Measurements from ENCODE around the gene SIX1. TPM values are rescaled to one million over a fixed set of nuclear protein-coding genes. Genes with fewer than 3 reads are reported as not detected.

SIX1 gene
- total RNA-seq, 1 experiment from 2014 or later, result 7.4 TPM

- no peak for TF ChIP-seq TCF7L2 (IDR thresholded peaks at IDR 0.05; ENCODE audit: low read depth, low read length)
- TF ChIP-seq POLR2AphosphoS5 (IDR thresholded peaks at IDR 0.05; ENCODE audit: low read depth, low read length), result no peak
- no peak for TF ChIP-seq SIN3A (IDR thresholded peaks at IDR 0.05; ENCODE audit: borderline replicate concordance, insufficient read depth, low read depth, low read length)
- TF ChIP-seq, protein P1, sequence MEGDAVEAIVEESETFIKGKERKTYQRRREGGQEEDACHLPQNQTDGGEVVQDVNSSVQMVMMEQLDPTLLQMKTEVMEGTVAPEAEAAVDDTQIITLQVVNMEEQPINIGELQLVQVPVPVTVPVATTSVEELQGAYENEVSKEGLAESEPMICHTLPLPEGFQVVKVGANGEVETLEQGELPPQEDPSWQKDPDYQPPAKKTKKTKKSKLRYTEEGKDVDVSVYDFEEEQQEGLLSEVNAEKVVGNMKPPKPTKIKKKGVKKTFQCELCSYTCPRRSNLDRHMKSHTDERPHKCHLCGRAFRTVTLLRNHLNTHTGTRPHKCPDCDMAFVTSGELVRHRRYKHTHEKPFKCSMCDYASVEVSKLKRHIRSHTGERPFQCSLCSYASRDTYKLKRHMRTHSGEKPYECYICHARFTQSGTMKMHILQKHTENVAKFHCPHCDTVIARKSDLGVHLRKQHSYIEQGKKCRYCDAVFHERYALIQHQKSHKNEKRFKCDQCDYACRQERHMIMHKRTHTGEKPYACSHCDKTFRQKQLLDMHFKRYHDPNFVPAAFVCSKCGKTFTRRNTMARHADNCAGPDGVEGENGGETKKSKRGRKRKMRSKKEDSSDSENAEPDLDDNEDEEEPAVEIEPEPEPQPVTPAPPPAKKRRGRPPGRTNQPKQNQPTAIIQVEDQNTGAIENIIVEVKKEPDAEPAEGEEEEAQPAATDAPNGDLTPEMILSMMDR (IDR thresholded peaks at IDR 0.05), result no peak
- TF ChIP-seq, protein P2, sequence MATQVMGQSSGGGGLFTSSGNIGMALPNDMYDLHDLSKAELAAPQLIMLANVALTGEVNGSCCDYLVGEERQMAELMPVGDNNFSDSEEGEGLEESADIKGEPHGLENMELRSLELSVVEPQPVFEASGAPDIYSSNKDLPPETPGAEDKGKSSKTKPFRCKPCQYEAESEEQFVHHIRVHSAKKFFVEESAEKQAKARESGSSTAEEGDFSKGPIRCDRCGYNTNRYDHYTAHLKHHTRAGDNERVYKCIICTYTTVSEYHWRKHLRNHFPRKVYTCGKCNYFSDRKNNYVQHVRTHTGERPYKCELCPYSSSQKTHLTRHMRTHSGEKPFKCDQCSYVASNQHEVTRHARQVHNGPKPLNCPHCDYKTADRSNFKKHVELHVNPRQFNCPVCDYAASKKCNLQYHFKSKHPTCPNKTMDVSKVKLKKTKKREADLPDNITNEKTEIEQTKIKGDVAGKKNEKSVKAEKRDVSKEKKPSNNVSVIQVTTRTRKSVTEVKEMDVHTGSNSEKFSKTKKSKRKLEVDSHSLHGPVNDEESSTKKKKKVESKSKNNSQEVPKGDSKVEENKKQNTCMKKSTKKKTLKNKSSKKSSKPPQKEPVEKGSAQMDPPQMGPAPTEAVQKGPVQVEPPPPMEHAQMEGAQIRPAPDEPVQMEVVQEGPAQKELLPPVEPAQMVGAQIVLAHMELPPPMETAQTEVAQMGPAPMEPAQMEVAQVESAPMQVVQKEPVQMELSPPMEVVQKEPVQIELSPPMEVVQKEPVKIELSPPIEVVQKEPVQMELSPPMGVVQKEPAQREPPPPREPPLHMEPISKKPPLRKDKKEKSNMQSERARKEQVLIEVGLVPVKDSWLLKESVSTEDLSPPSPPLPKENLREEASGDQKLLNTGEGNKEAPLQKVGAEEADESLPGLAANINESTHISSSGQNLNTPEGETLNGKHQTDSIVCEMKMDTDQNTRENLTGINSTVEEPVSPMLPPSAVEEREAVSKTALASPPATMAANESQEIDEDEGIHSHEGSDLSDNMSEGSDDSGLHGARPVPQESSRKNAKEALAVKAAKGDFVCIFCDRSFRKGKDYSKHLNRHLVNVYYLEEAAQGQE (IDR thresholded peaks at IDR 0.05; ENCODE audit: insufficient read depth in 1 of 2, low read depth in 2 of 2, low read length in 1 of 2), result no peak
- no TSS peak for BruUV-seq (replicated peaks)
- Histone ChIP-seq H3K4me1 (ENCODE audit: control insufficient read depth, insufficient read depth, low read length) (peaks cover 19% of the 10 kb centered on the region), H3K27ac (ENCODE audit: low read length) (peak overlapping the region; percentile 68; the same call in 1 of the 2 replicates), H3K4me3 (ENCODE audit: low read depth in 2 of 2, low read length in 2 of 2) (peak overlapping the region; percentile 23), H3K9me3 (ENCODE audit: control insufficient read depth, insufficient read depth, low read depth, low read length) (no peaks in the 10 kb centered on the region), H3K36me3 (ENCODE audit: control insufficient read depth, insufficient read depth, low read length) (no peaks in the 10 kb centered on the region), H3K27me3 (ENCODE audit: control insufficient read depth, insufficient read depth, low read length) (no peaks in the 10 kb centered on the region)
- intact Hi-C loops (cut with micrococcal nuclease; ENCODE audit: unreplicated experiment), result loop anchor here (10.0 kb wide), 1 partner anchor 372 kb away; no protein-coding TSS in a partner anchor
- ChIA-PET POLR2A (no interaction called here), CTCF (no interaction called here)
- in situ Hi-C loops (cut with HindIII; ENCODE audit: low pct_unique_long_range_greater_than_20kb, low sequenced_read_pairs), result no loop called here
- DNase-seq (ENCODE audit: low read depth, low spot score) (no peak), ATAC-seq (no peak)
Measured at GRCh38 chr14:60652674-60653651, 3.7 kb upstream of the SIX1 start.

DNA sequence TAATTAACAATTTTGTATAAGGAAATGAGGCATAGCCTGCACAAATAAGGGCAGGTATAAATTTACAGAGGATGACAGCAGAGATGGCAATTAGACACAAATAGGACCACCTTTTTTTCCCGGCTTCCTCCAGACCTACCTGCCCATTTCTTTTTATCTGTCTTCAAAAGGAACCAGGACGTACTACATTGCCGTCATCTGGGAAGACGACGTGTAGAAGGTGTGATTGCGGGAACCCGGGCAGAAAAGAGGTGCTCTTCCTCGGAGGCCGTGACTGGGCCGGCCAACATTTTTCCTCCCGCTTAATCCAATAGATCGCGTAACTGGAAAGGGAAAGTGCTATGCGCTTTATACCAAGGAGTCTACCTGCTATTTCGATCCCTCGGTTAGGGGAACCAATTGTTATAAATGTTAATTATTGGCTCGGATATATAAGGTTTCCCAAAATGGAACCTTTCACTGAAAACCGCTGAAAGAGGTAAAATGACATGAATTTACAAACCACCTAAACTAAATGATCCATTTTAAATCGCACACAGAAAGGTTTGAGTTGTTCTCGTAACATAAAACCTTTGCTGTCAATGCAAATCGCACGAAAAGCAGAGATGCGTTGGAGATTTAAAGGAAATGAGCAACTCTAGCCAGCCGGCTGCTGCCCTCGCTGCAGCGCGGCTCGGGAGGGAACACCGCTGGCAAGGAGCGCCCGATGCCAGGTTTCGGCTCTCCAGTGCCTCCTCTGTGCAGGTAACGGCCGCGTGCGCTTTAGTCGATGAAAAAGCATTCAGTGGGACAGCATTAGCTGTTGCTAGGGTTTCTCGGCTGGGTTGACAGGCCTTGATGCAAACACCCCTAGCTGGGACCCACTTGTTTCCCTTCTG, 2.8 kb upstream of the SIX1 start:
- Histone ChIP-seq H3K4me1 (ENCODE audit: control insufficient read depth, insufficient read depth, low read length) (peaks cover 19% of the 10 kb centered on the region), H3K27me3 (ENCODE audit: control insufficient read depth, insufficient read depth, low read length) (no peaks in the 10 kb centered on the region), H3K27ac (ENCODE audit: low read length) (no peak overlapping the region), H3K36me3 (ENCODE audit: control insufficient read depth, insufficient read depth, low read length) (no peaks in the 10 kb centered on the region), H3K9me3 (ENCODE audit: control insufficient read depth, insufficient read depth, low read depth, low read length) (no peaks in the 10 kb centered on the region), H3K4me3 (ENCODE audit: low read depth in 2 of 2, low read length in 2 of 2) (peak overlapping the region in 1 of 2 experiments; percentile 18; a peak in 1 of 4 replicates)
- TF ChIP-seq TCF7L2 (IDR thresholded peaks at IDR 0.05; ENCODE audit: low read depth, low read length) (no peak), SIN3A (IDR thresholded peaks at IDR 0.05; ENCODE audit: borderline replicate concordance, insufficient read depth, low read depth, low read length) (no peak), POLR2AphosphoS5 (IDR thresholded peaks at IDR 0.05; ENCODE audit: low read depth, low read length) (no peak)
- TF ChIP-seq, protein P2 (IDR thresholded peaks at IDR 0.05; ENCODE audit: insufficient read depth in 1 of 2, low read depth in 2 of 2, low read length in 1 of 2), result no peak
- TF ChIP-seq, protein P1 (IDR thresholded peaks at IDR 0.05), result no peak
- ATAC-seq (no peak), DNase-seq (ENCODE audit: low read depth, low spot score) (no peak)
- POLR2A ChIA-PET, result no interaction called here
- in situ Hi-C loops (cut with HindIII; ENCODE audit: low pct_unique_long_range_greater_than_20kb, low sequenced_read_pairs), result no loop called here
- BruUV-seq (replicated peaks), result no TSS peak
- CTCF ChIA-PET, result no interaction called here
- intact Hi-C loops (cut with micrococcal nuclease; ENCODE audit: unreplicated experiment), result loop anchor here (10.0 kb wide), 1 partner anchor 373 kb away; no protein-coding TSS in a partner anchor
